Caco-2 (cell line): Measurements from ENCODE around the gene HLA-G. TPM values are rescaled to one million over a fixed set of nuclear protein-coding genes. Genes with fewer than 3 reads are reported as not detected.

Source experiments
- BruUV-seq: library from RNA; stranded (reverse); fragments of 400-500 nt; replicated peaks from 2 replicates; lab custom pipeline; 2021; lab: Mats Ljungman, UMichigan
- CTCF ChIA-PET: fragments of 300-600 bp; sonication (Branson Sonifier 250); formaldehyde crosslinking; loops from one replicate; lab custom pipeline; 2022; ENCODE audit warnings: antibody characterized with exemption; lab: Charles Lee
- POLR2A ChIA-PET: fragments of 300-600 bp; sonication (Branson Sonifier 250); formaldehyde crosslinking; loops from one replicate; lab custom pipeline; 2022; ENCODE audit warnings: antibody characterized with exemption; lab: Charles Lee
- DNase-seq, 2 experiments: peaks; one replicate each; pipeline versions ENCODE4 v3.0.0 to v3.0.0-alpha.2; 2020 to 2022
- H3K27me3 ChIP-seq: replicated peaks from 2 replicates; pipeline ENCODE4 v1.6.0; 2011; ENCODE audit warnings: low read length; ENCODE audit not compliant: control insufficient read depth, insufficient read depth
- H3K36me3 ChIP-seq: 2 replicates; pipeline ENCODE4 v1.5.1; 2011; ENCODE audit warnings: low read length; ENCODE audit not compliant: control insufficient read depth, insufficient read depth
- H3K4me1 ChIP-seq: fragments of 250-450 bp; sonication (Bioruptor Pico); 2 replicates; pipeline ENCODE4 v1.5.1; 2020; ENCODE audit warnings: mild to moderate bottlenecking
- H3K4me3 ChIP-seq: 2 replicates; pipeline ENCODE4 v1.5.1; 2011; ENCODE audit warnings: low read depth, mild to moderate bottlenecking, control low read depth, low read length
- H3K9me3 ChIP-seq: fragments of 250-450 bp; sonication (Bioruptor Pico); 2 replicates; pipeline ENCODE4 v1.5.1; 2020; ENCODE audit warnings: mild to moderate bottlenecking, moderate library complexity
- H3K27ac Mint-ChIP-seq: one replicate; pipeline ENCODE4 v1.8.0; 2022; ENCODE audit warnings: mixed read lengths; ENCODE audit not compliant: unreplicated experiment
- H3K27me3 Mint-ChIP-seq: one replicate; pipeline ENCODE4 v1.8.0; 2022; ENCODE audit warnings: mixed read lengths; ENCODE audit not compliant: insufficient read depth, unreplicated experiment
- H3K36me3 Mint-ChIP-seq: one replicate; pipeline ENCODE4 v1.8.0; 2022; ENCODE audit warnings: mild to moderate bottlenecking, mixed read lengths; ENCODE audit not compliant: insufficient read depth, unreplicated experiment
- H3K4me1 Mint-ChIP-seq: one replicate; pipeline ENCODE4 v1.8.0; 2022; ENCODE audit warnings: low read depth, mixed read lengths; ENCODE audit not compliant: unreplicated experiment
- H3K4me3 Mint-ChIP-seq: one replicate; pipeline ENCODE4 v1.8.0; 2022; ENCODE audit warnings: mild to moderate bottlenecking, moderate library complexity, mixed read lengths; ENCODE audit not compliant: unreplicated experiment
- H3K9me3 Mint-ChIP-seq: one replicate; pipeline ENCODE4 v1.8.0; 2022; ENCODE audit warnings: mixed read lengths; ENCODE audit not compliant: unreplicated experiment
- CTCF ChIP-seq, 2 experiments: fragments of 200-600 bp in 1 of 2; IDR thresholded peaks; 1 replicate in 1 of 2; 2 replicates in 1 of 2; pipeline versions ENCODE4 v1.5.1 to v1.8.0; 2011 to 2022; ENCODE audit warnings: antibody characterized with exemption in 1 of 2, control low read depth in 1 of 2, inconsistent platforms in 1 of 2, low read depth in 1 of 2, low read length in 1 of 2, mild to moderate bottlenecking in 1 of 2, moderate library complexity in 1 of 2; ENCODE audit not compliant: insufficient read depth in 1 of 2, severe bottlenecking in 1 of 2, unreplicated experiment in 1 of 2
- intact Hi-C: fragments of 100-400 bp; cut with micrococcal nuclease; formaldehyde crosslinking; loops from one replicate; pipeline ENCODE4 v1.10.0; 2022; ENCODE audit not compliant: unreplicated experiment
- total RNA-seq: library from RNA; stranded (reverse); gene quantifications from 2 replicates; pipeline ENCODE4 v1.2.3, GENCODE V29; 2022

The HLA-G gene
- total RNA-seq, 1 experiment from 2014 or later = not detected

GRCh38 chr6:29834564-29835436 is 7.2 kb downstream of the HLA-G start:
- BruUV-seq = no TSS peak
- no peak overlapping the region for H3K27ac Mint-ChIP-seq
- no peaks in the 10 kb centered on the region for H3K36me3 ChIP-seq
- peak; percentile 73 to 84 for TF ChIP-seq CTCF (IDR thresholded peaks at IDR 0.05; ENCODE audit: insufficient read depth in 1 of 2, low read depth in 1 of 2, low read length in 1 of 2, severe bottlenecking in 1 of 2, unreplicated experiment in 1 of 2)
- no peaks in the 10 kb centered on the region for H3K9me3 Mint-ChIP-seq
- ChIA-PET POLR2A (no interaction called here), CTCF (interaction anchor here (1.9 kb wide), 1 partner anchor 97 kb away, joined by 17 read pairs; no protein-coding TSS in a partner anchor)
- peaks cover 19% of the 10 kb centered on the region for H3K27me3 Mint-ChIP-seq
- H3K4me3 ChIP-seq = no peak overlapping the region
- H3K36me3 Mint-ChIP-seq = no peaks in the 10 kb centered on the region
- peak in 1 of 2 experiments; percentile 47 for DNase-seq
- H3K9me3 ChIP-seq = no peaks in the 10 kb centered on the region
- intact Hi-C loops = loop anchor here (1.0 to 5.0 kb wide), 4 partner anchors 82 to 184 kb away; no protein-coding TSS in a partner anchor
- no peak overlapping the region for H3K4me3 Mint-ChIP-seq
- no peaks in the 10 kb centered on the region for H3K27me3 ChIP-seq
- peaks cover 10% of the 10 kb centered on the region for H3K4me1 Mint-ChIP-seq
- H3K4me1 ChIP-seq = no peaks in the 10 kb centered on the region

- Histone ChIP-seq H3K9me3 (no peaks in the 10 kb centered on the region), H3K27me3 (no peaks in the 10 kb centered on the region), H3K36me3 (no peaks in the 10 kb centered on the region), H3K4me3 (no peak overlapping the region), H3K4me1 (no peaks in the 10 kb centered on the region)
- ChIA-PET POLR2A (no interaction called here), CTCF (no interaction called here)
- no peaks in the 10 kb centered on the region for H3K36me3 Mint-ChIP-seq
- H3K4me3 Mint-ChIP-seq = no peak overlapping the region
- intact Hi-C loops = no loop called here
- peaks cover 10% of the 10 kb centered on the region for H3K4me1 Mint-ChIP-seq
- no peaks in the 10 kb centered on the region for H3K9me3 Mint-ChIP-seq
- BruUV-seq = no TSS peak
- no peak for DNase-seq
- no peak for TF ChIP-seq CTCF (IDR thresholded peaks at IDR 0.05; ENCODE audit: insufficient read depth in 1 of 2, low read depth in 1 of 2, low read length in 1 of 2, severe bottlenecking in 1 of 2, unreplicated experiment in 1 of 2)
- H3K27ac Mint-ChIP-seq = no peak overlapping the region
- peaks cover 11% of the 10 kb centered on the region for H3K27me3 Mint-ChIP-seq
These were observed 12.3 kb downstream of the HLA-G start for GRCh38 chr6:29839917-29840316.

GRCh38 chr6:29841030-29841429 is 13.4 kb downstream of the HLA-G start:
- no peaks in the 10 kb centered on the region for H3K4me1 ChIP-seq
- no peak overlapping the region for H3K4me3 ChIP-seq
- no peaks in the 10 kb centered on the region for H3K9me3 ChIP-seq
- Mint-ChIP-seq H3K36me3 (no peaks in the 10 kb centered on the region), H3K27me3 (peaks cover 11% of the 10 kb centered on the region), H3K4me3 (no peak overlapping the region), H3K9me3 (peaks cover 8% of the 10 kb centered on the region), H3K27ac (no peak overlapping the region), H3K4me1 (peaks cover 10% of the 10 kb centered on the region)
- DNase-seq = no peak
- TF ChIP-seq CTCF (IDR thresholded peaks at IDR 0.05; ENCODE audit: insufficient read depth in 1 of 2, low read depth in 1 of 2, low read length in 1 of 2, severe bottlenecking in 1 of 2, unreplicated experiment in 1 of 2) = no peak
- no peaks in the 10 kb centered on the region for H3K36me3 ChIP-seq
- ChIA-PET CTCF (no interaction called here), POLR2A (no interaction called here)
- BruUV-seq = no TSS peak
- intact Hi-C loops = no loop called here
- no peaks in the 10 kb centered on the region for H3K27me3 ChIP-seq
